GM12878 (cell line): Measurements from ENCODE around the gene GNGT2. TPM values are rescaled to one million over a fixed set of nuclear protein-coding genes. Genes with fewer than 3 reads are reported as not detected.
A peak's percentile ranks its signal among the peaks of the same experiment; 100 is the strongest.

Source experiments
- CEBPB ChIP-seq, 2 experiments: fragments of 150-350 bp in 1 of 2; IDR thresholded peaks; 2 replicates each; pipeline ENCODE4 v1.6.1; 2012 to 2014; ENCODE audit warnings: low read depth in 2 of 2, low read length in 2 of 2, borderline replicate concordance in 1 of 2, inconsistent platforms in 1 of 2
- CHD4 ChIP-seq: fragments of 200-600 bp; sonication (generic); IDR thresholded peaks from 2 replicates; pipeline ENCODE4 v1.6.1; 2016; ENCODE audit warnings: mild to moderate bottlenecking
- EED ChIP-seq: sonication (generic); IDR thresholded peaks from 2 replicates; pipeline ENCODE4 v1.6.1; 2016; ENCODE audit warnings: antibody characterized with exemption, low read depth
- EZH2 ChIP-seq: IDR thresholded peaks from 2 replicates; pipeline ENCODE4 v1.6.1; 2012; ENCODE audit warnings: low read depth, mild to moderate bottlenecking, control low read depth, inconsistent platforms, low read length, borderline replicate concordance; ENCODE audit not compliant: control insufficient read depth
- FOXK2 ChIP-seq: fragments of 450-650 bp; IDR thresholded peaks from 2 replicates; pipeline ENCODE4 v1.6.1; 2017; ENCODE audit warnings: mild to moderate bottlenecking, moderate library complexity
- GABPA ChIP-seq: IDR thresholded peaks from 2 replicates; pipeline ENCODE4 v1.6.1; 2014; ENCODE audit warnings: antibody characterized with exemption, low read depth, mild to moderate bottlenecking, inconsistent platforms
- HDAC6 ChIP-seq: fragments of 200-600 bp; sonication (generic); IDR thresholded peaks from one replicate; pipeline ENCODE4 v1.8.0; 2017; ENCODE audit warnings: antibody characterized with exemption; ENCODE audit not compliant: unreplicated experiment
- IKZF2 ChIP-seq, 2 experiments: fragments of 450-650 bp; IDR thresholded peaks; 2 replicates each; pipeline ENCODE4 v1.6.1; 2017; ENCODE audit warnings: mild to moderate bottlenecking in 2 of 2, moderate library complexity in 2 of 2
- LARP7 ChIP-seq: fragments of 450-650 bp; IDR thresholded peaks from 2 replicates; pipeline ENCODE4 v1.6.1; 2017; ENCODE audit warnings: mild to moderate bottlenecking
- MYB ChIP-seq: fragments of 150-350 bp; IDR thresholded peaks from 2 replicates; pipeline ENCODE4 v1.6.1; 2014; ENCODE audit warnings: mild to moderate bottlenecking, low read depth, low read length, borderline replicate concordance
- NRF1 ChIP-seq: conservative IDR thresholded peaks from 2 replicates; pipeline ENCODE4 v1.6.1; 2011; ENCODE audit warnings: mild to moderate bottlenecking, low read depth, low read length, improper control_type of control experiment
- PAX5 ChIP-seq: IDR thresholded peaks from 2 replicates; pipeline ENCODE4 v1.6.1; 2011; ENCODE audit warnings: low read depth, low read length, borderline replicate concordance
- POLR2AphosphoS2 ChIP-seq: IDR thresholded peaks from 2 replicates; pipeline ENCODE4 v1.6.1; 2011; ENCODE audit warnings: low read depth, mild to moderate bottlenecking, low read length, improper control_type of control experiment, moderate library complexity
- RCOR1 ChIP-seq: conservative IDR thresholded peaks from 2 replicates; pipeline ENCODE4 v1.6.1; 2012; ENCODE audit warnings: low read depth, low read length, improper control_type of control experiment
- SMAD5 ChIP-seq: IDR thresholded peaks from 2 replicates; pipeline ENCODE4 v1.6.1; 2016; ENCODE audit warnings: antibody characterized with exemption, low read depth
- SMC3 ChIP-seq: IDR thresholded peaks from 2 replicates; pipeline ENCODE4 v1.6.1; 2011; ENCODE audit warnings: low read length, improper control_type of control experiment, borderline replicate concordance
- TCF7 ChIP-seq: IDR thresholded peaks from 2 replicates; pipeline ENCODE4 v1.6.1; 2014; ENCODE audit warnings: antibody characterized with exemption, borderline replicate concordance
- ZNF622 ChIP-seq: fragments of 450-650 bp; IDR thresholded peaks from 2 replicates; pipeline ENCODE4 v1.6.1; 2017; ENCODE audit warnings: mild to moderate bottlenecking, inconsistent platforms
- polyA plus RNA-seq, 11 experiments: library from polyadenylated mRNA; depleted of rRNA in 4 of 11; unstranded in 6 of 11; stranded (reverse) in 5 of 11; fragments of >200 nt; fragmentation: Nextera tagmentation in 4 of 11; fragmentation: Illumina TruSeq in 1 of 11; extraction: Ambion mirVana in 4 of 11; extraction: Trizol in 1 of 11; gene quantifications; 1 replicate in 1 of 11; 2 replicates in 10 of 11; pipeline versions ENCODE4 v1.2.1 to v1.2.3, GENCODE V29; 2011 to 2016; ENCODE audit warnings: inconsistent platforms in 2 of 11, missing spikeins in 2 of 11, low read depth in 1 of 11
- total RNA-seq, 4 experiments: library from RNA; depleted of rRNA in 3 of 4; stranded (reverse); fragments of >200 nt in 3 of 4; fragmentation: Illumina TruSeq in 1 of 4; extraction: Trizol in 1 of 4; gene quantifications; 2 replicates each; pipeline versions ENCODE4 v1.2.1 to v1.2.3, GENCODE V29; 2013 to 2021
- TF ChIP-seq, protein P1 (sequence below): IDR thresholded peaks from 2 replicates; pipeline ENCODE4 v1.6.1; 2012; ENCODE audit warnings: improper control_type of control experiment, low read depth, low read length; ENCODE audit not compliant: insufficient replicate concordance
- TF ChIP-seq, protein P2 (sequence below): fragments of 450-650 bp; IDR thresholded peaks from 2 replicates; pipeline ENCODE4 v1.6.1; 2017; ENCODE audit warnings: mild to moderate bottlenecking, moderate library complexity

GNGT2 gene
- total and polyA plus RNA-seq, 10 of the 15 experiments (the other 5 are each of a cell fraction or from before 2014, with no cell fraction given): 15.3 to 60.4 (median 32.0) TPM

DNA sequence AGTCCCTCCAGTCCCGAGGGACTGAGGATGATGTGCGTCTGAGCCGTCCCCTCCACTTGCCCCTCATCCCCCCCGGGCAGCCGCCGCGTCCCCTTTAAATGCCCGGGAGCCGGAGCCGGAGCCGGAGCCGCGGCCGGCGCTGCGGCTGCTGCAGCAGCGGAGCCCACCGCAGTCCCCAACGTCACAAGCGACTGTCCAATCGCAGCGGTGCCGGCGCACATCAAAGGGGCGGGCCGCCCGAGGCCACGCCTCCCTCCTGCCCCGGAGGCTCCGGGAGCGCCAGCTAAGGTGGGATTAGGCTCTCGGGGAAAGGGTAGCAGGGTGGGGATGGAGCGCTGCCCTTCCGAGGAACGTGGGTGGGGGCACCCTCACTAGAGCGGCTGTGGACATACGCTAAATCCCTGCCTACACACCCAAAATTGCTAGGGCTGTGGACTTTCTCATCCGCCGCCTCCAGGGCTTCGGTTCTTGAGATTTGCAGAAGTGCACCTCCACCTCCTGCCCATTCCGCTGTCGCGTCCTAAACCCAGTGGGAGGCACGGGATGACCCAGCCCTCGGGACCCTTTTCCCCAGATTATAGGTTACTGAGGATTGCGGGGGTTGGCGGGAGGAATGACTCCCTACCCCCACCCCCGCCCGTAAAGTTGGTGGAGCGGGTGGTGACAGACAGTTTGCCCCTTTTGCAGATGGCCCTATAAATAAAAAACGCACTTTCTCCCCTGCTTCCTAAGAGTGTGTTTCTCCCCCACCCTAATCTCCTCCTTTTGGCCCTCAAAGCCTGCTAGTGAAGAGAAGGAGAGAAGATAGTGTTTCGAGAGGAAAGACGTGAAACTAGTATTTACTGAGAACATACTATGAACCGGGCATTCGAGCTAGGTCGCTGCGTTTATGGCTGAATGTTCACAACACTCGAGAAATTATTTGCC is 20.5 kb upstream of the GNGT2 start, which contains the start of gene PHOSPHO1 (continued):
- no peak; the same call in 1 of the 2 replicates for TF ChIP-seq PAX5
- TF ChIP-seq, protein P1, sequence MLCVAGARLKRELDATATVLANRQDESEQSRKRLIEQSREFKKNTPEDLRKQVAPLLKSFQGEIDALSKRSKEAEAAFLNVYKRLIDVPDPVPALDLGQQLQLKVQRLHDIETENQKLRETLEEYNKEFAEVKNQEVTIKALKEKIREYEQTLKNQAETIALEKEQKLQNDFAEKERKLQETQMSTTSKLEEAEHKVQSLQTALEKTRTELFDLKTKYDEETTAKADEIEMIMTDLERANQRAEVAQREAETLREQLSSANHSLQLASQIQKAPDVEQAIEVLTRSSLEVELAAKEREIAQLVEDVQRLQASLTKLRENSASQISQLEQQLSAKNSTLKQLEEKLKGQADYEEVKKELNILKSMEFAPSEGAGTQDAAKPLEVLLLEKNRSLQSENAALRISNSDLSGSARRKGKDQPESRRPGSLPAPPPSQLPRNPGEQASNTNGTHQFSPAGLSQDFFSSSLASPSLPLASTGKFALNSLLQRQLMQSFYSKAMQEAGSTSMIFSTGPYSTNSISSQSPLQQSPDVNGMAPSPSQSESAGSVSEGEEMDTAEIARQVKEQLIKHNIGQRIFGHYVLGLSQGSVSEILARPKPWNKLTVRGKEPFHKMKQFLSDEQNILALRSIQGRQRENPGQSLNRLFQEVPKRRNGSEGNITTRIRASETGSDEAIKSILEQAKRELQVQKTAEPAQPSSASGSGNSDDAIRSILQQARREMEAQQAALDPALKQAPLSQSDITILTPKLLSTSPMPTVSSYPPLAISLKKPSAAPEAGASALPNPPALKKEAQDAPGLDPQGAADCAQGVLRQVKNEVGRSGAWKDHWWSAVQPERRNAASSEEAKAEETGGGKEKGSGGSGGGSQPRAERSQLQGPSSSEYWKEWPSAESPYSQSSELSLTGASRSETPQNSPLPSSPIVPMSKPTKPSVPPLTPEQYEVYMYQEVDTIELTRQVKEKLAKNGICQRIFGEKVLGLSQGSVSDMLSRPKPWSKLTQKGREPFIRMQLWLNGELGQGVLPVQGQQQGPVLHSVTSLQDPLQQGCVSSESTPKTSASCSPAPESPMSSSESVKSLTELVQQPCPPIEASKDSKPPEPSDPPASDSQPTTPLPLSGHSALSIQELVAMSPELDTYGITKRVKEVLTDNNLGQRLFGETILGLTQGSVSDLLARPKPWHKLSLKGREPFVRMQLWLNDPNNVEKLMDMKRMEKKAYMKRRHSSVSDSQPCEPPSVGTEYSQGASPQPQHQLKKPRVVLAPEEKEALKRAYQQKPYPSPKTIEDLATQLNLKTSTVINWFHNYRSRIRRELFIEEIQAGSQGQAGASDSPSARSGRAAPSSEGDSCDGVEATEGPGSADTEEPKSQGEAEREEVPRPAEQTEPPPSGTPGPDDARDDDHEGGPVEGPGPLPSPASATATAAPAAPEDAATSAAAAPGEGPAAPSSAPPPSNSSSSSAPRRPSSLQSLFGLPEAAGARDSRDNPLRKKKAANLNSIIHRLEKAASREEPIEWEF: no peak
- no peak for TF ChIP-seq HDAC6
- TF ChIP-seq, protein P2, sequence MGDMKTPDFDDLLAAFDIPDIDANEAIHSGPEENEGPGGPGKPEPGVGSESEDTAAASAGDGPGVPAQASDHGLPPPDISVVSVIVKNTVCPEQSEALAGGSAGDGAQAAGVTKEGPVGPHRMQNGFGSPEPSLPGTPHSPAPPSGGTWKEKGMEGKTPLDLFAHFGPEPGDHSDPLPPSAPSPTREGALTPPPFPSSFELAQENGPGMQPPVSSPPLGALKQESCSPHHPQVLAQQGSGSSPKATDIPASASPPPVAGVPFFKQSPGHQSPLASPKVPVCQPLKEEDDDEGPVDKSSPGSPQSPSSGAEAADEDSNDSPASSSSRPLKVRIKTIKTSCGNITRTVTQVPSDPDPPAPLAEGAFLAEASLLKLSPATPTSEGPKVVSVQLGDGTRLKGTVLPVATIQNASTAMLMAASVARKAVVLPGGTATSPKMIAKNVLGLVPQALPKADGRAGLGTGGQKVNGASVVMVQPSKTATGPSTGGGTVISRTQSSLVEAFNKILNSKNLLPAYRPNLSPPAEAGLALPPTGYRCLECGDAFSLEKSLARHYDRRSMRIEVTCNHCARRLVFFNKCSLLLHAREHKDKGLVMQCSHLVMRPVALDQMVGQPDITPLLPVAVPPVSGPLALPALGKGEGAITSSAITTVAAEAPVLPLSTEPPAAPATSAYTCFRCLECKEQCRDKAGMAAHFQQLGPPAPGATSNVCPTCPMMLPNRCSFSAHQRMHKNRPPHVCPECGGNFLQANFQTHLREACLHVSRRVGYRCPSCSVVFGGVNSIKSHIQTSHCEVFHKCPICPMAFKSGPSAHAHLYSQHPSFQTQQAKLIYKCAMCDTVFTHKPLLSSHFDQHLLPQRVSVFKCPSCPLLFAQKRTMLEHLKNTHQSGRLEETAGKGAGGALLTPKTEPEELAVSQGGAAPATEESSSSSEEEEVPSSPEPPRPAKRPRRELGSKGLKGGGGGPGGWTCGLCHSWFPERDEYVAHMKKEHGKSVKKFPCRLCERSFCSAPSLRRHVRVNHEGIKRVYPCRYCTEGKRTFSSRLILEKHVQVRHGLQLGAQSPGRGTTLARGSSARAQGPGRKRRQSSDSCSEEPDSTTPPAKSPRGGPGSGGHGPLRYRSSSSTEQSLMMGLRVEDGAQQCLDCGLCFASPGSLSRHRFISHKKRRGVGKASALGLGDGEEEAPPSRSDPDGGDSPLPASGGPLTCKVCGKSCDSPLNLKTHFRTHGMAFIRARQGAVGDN: no peak
- TF ChIP-seq NRF1: no peak
- no peak for TF ChIP-seq RCOR1
- TF ChIP-seq EZH2: no peak
- peak in 1 of 2 experiments; percentile 33; a peak in 1 of 4 replicates for TF ChIP-seq IKZF2 (IDR thresholded peaks at IDR 0.05)
- TF ChIP-seq SMC3: no peak
- TF ChIP-seq CEBPB (IDR thresholded peaks at IDR 0.05; ENCODE audit: borderline replicate concordance in 1 of 2, low read depth in 2 of 2, low read length in 2 of 2): no peak
- TF ChIP-seq EED: no peak
- TF ChIP-seq ZNF622: no peak
- no peak for TF ChIP-seq FOXK2
- peak; percentile 34; the same call in 1 of the 2 replicates for TF ChIP-seq TCF7
- no peak; the same call in 1 of the 2 replicates for TF ChIP-seq POLR2AphosphoS2
- no peak for TF ChIP-seq SMAD5
- no peak for TF ChIP-seq CHD4
- 0 out of 2 replicates have a peak, but pooled peaks have one; percentile 60 for TF ChIP-seq LARP7
- no peak for TF ChIP-seq GABPA
- no peak for TF ChIP-seq MYB
